ENCODE measurements around the gene PLCH1.

- TF ChIP-seq CTCF (IDR thresholded peaks at IDR 0.05) (no peak), POLR2A (IDR thresholded peaks at IDR 0.05) (no peak)
Observed at GRCh38 chr3:155485897-155486296, 259.0 kb downstream of the PLCH1 start.

All from ovary (tissue), 3 donors.